Stimulated activated CD4-positive, alpha-beta T cell treated with anti-CD3 and anti-CD28 coated beads, Interleukin-12 subunit alpha, Interleukin-12 subunit beta, amount 100 ng/mL, for 24 hours (primary cell): ENCODE results near the gene CDO1.
"Not testable (repeated sequence)": the region's sequence is repeated elsewhere in the genome, so short reads cannot be mapped to it uniquely, and the experiment has no call there.

Experiments used
- DNase-seq, 2 experiments: peaks; one replicate each; pipeline ENCODE4 v3.0.0-alpha.2; 2020; ENCODE audit warnings: low read depth in 2 of 2

CDO1 gene

DNA sequence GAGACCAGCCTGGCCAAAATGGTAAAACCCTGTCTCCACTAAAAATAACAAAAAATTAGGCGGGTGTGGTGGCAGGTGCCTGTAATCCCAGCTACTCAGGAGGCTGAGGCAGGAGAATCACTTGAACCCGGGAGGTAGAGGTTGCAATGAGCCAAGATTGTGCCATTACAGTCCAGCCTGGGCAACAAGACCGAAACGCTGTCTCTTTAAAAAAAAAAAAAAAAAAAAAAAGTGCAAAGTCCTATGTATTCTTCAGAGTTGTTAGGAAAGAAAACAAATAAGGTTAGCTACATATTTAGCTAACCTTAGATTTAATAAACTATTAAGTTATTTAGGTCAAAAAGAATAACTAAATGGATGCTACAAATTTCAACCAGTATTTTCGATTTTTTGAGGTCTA is 13.5 kb upstream of the CDO1 start:
- no peak for DNase-seq

DNA sequence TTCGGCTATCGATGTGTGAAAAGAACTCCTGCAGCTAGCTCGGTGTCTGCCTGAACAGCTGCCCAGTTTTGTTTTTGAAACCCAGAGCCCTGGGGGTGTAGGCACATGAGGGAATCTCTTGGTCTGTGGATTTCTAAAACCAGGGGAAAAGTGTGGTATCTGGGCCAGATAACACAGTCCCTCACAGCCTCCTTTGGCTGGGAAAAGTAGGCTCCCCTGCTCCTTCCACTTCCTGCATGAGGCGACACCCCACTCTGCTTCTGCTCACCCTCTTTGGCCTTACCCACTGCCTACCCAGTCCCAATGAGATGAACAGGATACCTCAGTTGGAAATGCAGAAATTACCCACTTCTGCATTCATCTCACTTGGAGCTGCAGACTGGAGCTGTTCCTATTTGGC is 9.5 kb upstream of the CDO1 start:
- DNase-seq = no peak

- not testable (repeated sequence) for DNase-seq
Measured at GRCh38 chr5:115824983-115825382, 8.5 kb upstream of the CDO1 start.

DNA sequence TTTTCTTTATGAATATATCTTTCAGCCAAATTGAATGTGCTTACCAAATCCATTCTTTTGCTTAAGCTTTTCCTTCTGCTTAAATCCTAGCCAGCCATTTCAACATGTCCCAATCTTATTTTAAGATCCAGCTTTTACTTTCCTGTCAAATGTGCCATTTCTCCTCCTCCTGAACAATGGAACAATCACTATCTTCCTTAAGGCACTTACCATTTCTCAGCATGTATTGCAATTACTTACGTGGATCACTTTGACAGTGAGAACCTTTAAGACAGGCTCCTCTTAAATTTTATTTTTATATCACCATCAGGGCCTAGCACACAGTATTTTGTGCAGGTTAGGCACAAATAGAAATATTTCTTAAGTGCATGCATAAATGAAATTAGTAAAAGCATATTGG is 4.4 kb upstream of the CDO1 start:
- no peak for DNase-seq

DNA sequence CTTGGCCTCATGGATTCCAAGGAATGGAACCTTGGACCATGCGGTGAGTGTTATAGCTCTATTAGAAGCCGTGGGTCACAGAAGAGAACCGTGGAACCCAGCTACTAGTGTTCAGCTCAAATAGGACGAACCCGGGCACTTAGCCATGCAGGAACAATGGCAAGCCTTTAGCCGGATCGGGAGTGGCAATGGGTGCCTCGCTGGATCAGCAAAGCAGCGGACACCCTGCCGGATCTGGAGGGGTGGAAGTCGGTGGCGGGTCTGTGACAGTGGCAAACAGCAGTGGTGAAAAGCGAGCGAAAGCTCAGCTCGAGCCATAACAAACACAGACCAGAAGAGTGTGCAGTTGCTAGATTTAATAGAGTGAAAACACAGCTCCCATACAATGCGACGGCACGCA is 2.4 kb upstream of the CDO1 start:
- DNase-seq = no peak

DNA sequence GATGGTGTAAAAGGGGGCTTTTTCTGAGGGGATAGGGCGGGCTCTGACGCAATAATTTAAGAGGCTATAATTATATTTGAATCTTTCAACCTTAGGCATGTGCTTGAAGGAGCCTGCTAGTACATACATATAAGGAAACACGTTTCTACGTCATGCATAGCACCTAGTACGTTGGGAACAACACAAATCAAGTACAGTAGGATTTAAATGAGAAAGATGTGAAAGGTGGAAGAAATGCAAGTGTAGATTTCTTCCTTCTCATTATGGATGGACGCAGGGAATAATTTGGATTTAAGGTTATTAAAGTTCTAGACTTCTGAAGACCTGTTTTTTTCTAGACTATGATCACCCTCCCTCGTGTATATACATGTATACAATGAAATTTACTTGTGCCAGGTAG is 927 bp upstream of the CDO1 start:
- no peak for DNase-seq

- no peak for DNase-seq
Measured at GRCh38 chr5:115815693-115816225, 700 bp downstream of the CDO1 start.

GRCh38 chr5:115815006-115815692 is 1.3 kb downstream of the CDO1 start:
- no peak for DNase-seq

DNA sequence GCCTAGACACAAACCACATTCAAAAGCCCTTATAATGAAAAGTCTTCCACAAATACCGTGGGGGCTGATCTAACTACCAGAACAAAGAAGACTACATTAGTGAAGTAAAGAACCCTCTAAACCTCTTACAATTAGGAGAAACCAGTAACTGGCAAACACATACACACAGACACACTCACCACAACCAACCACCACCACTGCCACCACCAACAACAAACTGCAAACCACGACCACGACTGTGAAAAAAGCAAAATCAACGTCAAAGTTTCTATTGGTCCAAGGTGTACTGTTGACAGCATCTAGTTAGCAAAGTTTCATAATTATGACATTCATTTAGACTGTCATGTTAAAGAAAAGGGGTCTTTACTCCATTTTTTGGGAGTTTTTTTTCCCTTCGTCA is 2.7 kb downstream of the CDO1 start:
- no peak for DNase-seq

DNA sequence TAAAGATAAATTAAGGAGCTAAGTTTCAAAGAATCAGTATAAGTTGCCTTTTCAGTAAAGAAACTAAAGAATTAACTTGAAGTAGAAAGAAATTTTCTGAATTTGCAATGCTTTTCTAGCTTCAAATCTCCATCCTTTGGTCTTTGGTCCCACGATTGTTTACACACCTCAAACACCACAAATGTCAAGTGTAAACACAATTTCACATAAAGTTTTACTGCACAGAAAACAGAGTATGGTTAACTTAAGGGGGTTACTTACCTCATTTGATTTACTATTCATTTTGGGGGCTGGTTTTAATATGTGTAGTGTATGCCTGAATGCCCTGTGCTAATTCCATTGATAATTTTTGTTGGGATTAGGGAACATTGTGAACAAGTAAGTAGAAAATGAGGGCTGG is 4.1 kb downstream of the CDO1 start:
- no peak for DNase-seq

- no peak for DNase-seq
Measured at GRCh38 chr5:115811406-115811805, 5.1 kb downstream of the CDO1 start.

DNA sequence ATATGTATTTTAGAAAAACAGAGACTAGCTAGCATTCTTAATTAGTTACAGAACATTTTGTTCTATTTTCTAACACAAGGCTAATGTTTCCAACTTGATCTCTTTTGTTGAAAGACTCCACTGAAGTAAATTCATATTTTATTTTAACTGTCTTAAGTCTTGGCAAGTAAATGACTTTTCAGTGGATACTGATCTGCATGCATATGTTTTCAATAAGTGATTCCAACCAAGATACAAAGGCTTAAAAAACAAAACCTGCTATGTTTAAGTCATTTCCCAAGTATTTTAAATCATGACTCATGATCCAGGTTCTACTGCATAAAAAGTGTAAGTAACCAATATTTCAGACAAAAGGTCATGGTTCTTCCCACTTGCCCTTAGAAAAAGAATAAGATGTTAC is 5.7 kb downstream of the CDO1 start:
- no peak for DNase-seq

GRCh38 chr5:115809946-115810345 is 6.5 kb downstream of the CDO1 start:
- DNase-seq = no peak

GRCh38 chr5:115808066-115808465 is 8.4 kb downstream of the CDO1 start:
- not testable (repeated sequence) for DNase-seq

DNA sequence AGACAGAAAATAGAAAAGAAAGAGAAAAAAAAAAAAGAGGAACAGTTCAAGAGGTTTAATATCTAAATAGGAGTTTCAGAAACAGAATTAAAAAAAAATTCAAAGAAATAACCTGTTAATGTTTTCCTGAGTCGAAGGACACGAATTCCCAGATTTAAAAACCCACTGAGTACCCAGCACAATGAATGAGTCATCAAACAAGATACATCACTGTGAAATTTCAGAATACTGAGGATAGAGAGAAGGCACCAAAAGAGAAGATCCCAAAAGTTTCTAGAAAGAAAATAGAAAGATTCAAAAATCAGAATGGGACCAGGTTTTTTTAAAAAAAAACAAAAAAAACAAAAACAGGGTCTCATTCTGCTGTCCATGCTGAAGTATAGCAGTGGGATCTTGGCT is 8.8 kb downstream of the CDO1 start:
- no peak for DNase-seq

DNA sequence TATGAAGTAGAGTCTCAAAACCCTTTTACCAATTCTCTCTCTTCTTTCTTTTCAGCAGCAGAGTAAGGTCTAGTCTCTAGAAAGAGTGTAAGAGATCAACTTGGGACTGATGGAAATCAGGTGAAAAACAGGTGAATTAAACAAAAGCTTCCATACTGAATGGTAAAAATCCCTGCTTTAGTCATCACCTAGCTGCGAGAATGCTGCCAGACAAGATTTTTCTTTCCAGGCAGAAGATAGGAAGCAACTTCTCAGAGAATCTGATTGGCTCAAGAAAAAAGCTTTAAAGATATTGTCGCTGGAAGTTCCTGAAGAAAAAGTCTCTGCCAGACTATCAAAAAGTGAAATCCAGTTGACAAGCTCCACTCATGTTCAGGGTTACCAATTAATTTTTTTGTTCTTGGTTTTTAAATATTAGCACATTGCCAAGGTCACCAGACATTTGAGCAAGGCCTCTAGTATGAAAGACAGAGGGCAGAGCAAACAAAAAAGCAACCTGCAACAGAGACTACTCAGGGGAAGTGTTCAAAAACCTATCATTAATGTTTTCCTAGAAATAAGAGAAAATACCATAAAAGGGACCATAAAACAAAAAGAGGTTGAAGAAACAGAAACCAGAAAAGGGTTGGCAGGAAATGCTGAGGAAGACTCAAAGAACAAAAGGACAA is 9.3 kb downstream of the CDO1 start:
- no peak for DNase-seq

- no peak for DNase-seq
Measured at GRCh38 chr5:115801984-115802383, 14.5 kb downstream of the CDO1 start.

- DNase-seq = no peak
Measured at GRCh38 chr5:115801152-115801551, 15.3 kb downstream of the CDO1 start.

- no peak for DNase-seq
Measured at GRCh38 chr5:115800108-115800507, 16.4 kb downstream of the CDO1 start.

DNA sequence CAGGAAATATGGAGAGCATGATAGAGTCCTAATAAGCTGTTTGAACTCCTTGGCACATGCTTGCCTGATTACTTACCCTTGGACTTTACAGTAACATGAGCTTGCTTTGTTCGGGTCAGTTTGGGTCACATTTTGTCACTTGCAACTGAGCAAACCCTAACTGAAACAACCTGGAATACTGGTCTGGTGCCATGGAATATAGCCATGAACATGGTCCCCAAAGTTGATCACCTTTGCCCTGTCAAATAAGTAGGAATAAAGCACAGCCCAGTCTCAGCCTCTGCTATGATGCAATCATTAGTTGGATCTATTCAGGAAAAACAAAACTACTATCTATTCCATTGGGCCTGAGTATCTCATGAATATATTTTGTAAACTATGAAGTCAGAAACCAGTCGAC is 18.2 kb downstream of the CDO1 start:
- DNase-seq = no peak

DNA sequence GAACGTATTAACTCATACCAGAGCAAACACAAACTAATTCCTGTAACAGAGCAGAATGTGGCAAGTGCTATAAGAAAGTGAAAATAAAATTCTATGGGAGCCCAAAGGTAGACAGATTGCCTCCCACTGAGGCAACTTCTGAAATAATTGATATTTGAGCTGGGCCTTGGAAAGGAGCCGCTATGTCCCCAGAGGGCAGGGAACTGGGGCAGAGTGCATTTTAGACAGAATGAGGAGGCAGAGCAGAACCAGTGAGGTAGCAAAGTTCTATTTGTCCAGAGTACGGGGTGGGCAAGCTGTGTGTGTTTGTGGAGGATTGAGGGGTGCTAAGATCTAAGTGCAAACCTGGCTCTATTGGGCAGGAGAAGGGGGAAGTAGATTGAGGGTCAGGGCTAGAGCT is 19.8 kb downstream of the CDO1 start:
- DNase-seq = no peak

DNA sequence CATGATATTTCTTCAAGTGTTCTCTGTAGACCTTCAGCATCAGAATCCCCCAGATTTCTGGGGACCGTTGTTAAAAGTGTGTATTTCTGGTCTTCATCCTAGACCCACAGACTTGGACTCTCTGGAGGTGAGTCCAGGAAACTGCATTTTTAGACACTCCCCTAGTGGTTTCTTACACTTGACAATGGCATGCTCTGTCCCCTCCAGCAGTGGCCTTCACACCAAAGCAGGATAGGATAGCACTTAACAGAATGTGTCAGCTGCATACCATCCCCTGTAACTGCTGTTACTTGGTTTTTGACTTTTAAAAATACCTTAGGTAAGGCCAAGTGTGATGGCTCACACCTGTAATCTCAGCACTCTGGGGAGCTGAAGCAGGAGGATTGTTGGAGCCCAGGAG is 20.8 kb downstream of the CDO1 start:
- no peak for DNase-seq

GRCh38 chr5:115788440-115788839 is 28.0 kb downstream of the CDO1 start:
- DNase-seq = no peak

DNA sequence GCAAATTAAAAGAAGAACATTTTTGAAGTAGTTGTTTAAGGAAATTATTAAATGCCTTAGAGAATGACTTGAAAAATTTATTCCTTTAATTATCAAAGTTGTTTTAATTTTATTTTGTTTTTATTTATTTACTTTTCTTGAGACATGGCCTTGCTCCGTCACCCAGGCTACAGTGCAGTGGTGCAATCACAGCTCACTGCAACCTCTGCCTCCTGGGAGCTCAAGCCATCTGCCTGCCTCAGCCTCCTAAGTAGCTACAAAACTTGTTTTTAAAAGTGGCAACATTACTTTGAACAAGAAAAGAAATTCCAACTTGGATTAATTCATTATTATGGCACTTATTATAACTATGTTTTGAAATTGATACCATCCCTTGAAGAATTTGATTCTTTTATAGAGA is 29.0 kb downstream of the CDO1 start:
- DNase-seq = no peak
